ENCODE data around the gene PDXK.
A peak's percentile ranks its signal among the peaks of the same experiment; 100 is the strongest.

PDXK gene

DNA sequence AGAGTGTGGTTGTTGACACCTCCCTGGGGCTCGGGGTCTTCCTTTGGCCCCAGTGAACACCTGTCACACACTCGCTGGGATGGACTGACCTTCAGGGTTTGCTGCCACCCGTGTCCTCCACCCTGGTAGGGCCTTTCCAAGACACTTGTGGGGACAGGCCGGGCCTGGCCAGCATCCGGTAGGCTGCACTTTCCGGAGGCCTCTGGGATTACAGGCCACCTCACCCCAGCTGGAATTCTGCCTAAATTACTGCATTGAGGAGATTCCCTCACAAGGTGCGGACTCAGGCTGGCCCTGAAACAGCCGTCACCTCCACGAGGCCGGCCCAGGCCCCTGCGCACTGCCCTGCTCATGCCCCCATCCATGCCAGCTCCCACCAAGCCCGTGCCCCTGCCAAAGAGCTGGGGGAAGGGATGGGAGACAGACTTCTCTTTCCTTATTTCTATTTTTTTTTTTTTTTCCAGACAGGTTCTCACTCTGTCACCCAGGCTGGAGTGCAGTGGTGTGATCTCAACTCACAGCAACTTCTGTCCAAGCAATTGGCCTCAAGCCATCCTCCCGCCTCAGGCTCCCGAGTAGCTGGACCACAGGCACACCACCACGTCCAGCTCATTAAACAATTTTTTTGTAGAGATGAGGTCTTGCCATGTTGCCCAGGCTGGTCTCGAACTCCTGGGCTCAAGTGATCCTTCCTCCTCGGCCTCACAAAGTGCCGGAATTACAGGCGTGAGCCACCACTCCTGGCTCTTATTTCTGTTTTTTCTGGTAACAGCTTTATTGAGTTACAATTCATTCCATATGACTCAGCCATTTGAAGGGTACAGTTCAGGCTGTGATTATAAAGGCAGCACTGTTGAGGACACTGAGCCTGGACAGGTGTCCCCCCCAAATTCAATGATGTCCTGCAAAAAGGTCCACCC, 45.9 kb downstream of the PDXK start:
- DNase-seq = peak; percentile 35

DNA sequence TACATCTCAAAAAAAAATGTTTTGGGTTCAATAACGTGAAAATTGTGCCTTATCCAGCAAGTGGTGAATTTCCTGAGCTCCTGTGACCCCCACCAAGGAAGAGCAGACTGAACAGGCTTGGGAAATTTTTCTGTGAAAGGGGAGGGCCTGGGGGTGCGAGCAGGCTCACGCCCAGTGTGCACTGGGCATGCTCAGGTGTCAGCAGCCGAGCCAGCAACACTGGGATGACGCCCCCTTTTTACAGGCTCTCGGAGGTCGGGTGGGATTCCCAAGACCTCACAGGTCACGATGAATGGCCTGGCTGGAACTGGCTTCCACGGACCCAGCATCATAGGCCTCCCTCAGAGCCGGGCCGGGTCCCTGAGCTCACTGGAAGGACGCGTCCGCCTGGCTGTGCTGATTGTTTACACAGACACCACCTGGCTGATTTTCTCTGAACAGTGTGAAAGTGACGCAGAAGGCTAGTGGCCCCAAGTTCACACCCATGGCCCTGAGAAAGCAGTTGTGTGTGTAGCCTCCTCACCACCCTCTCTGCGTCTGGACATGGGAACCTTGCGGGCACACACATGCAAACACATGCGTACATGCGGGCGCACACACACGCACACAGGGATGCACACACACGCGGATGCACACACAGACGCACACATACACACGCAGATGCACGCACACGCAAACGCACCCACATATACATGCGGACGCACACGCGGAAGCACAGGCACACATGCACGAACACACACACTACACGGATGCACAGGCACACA, 48.0 kb downstream of the PDXK start:
- DNase-seq = no peak

DNA sequence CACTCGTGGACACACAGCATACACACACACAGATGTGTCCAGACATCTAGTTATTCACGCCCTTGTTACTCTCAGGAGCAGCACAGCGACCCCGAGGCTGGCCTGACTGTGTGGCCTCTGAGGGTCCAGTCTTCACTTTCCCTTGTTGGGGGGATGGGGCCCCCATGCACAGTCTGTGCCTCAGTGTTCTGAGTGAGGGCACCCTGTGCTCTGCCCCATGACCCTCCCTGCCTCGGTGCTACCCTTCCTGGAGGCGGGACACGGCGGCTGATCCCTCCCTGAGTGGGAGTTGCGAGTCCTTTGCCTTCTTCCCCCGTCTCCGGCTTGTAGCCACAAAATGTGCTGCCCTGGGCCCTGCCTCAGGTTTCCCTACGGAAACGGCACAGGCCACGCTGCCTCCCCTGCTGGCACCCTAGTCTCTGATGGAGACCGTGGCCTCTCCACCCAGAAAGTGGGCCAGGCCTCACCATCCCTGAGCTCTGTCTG, 48.6 kb downstream of the PDXK start:
- no peak for DNase-seq

DNA sequence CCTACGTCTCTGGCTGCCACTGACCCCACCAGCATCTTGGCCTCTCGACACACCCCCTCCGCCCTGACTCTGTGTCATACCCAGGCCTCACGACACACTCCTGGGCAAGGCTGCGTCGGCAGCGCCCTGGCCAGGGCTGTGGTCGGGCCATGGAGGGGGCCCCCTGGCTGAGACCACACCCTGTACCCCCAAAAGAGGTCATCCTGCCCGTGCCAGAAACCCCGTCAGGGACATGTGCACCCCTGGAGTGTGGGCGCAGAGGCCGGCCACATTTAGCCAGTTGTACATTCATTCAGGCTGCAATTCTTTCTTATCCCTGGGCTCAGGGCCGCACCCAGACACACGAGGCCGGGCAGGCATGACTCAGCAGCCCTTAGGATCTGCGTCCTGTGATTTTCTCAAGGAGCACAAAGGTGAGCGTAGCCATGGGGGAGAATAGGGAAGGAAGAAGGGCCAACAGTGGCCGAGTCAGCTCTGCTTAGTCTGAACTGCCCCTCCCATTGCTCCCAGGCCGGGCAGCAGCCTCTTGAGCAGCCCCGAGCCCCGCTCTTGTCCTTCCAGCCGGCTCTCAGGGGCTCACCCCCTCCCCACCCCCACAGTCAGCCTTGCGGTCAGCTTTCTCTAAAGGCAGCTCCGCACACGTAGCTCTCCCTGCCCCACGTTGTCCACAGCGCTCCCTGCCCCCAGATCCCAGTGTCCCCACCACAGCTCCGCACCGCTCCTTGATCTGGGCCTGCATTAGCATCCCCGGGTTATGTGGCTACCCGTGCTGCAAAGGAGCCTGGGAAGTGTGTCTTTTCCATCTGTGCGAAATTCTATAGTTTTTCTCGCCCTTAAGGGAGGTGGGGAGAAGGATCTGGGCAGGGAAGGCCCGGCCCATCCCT, 49.3 kb downstream of the PDXK start:
- DNase-seq = peak; percentile 82

DNA sequence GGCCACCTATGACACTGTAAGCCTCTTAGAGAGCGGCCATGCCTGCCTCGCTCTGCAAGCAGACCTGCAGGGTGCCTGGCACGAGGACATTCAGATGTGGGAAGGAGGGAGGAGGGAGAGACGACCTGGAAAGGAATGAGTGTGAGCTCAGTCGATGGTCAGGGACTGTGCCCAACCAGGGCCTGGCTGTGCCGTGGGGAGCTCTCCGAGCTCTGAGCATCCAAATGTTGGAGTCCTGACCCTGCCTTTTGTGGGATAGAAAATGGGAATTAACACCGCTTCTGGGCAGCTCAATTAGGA, 49.9 kb downstream of the PDXK start:
- no peak for DNase-seq

DNA sequence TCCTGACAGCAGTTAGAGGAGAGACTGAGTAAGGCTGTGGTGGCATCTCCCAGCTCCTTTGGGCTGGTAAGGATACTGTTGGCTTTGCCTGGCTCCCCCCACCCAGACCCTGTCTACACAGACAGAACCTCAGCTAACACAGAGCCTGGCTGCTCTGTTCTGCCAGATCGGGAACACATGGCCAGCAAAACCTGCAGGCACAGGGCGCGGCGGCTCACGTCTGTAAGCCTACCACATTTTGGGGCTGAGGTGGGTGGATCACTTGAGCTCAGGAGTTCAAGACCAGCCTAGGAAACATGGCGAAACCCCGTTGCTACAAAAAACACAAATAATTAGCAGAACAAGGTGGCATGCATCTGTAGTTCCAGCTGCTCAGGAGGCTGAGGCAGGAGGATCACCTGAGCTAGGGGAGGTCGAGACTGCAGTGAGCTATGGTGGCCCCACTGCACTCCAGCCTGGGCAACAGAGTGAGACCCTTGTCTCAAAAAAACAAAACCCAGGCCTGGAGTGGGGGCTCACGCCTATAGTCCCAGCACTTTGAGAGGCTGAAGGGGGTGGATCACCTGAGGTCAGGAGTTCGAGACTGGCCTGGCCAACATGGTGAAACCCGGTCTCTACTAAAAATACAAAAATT, 50.5 kb downstream of the PDXK start:
- no peak for DNase-seq

DNA sequence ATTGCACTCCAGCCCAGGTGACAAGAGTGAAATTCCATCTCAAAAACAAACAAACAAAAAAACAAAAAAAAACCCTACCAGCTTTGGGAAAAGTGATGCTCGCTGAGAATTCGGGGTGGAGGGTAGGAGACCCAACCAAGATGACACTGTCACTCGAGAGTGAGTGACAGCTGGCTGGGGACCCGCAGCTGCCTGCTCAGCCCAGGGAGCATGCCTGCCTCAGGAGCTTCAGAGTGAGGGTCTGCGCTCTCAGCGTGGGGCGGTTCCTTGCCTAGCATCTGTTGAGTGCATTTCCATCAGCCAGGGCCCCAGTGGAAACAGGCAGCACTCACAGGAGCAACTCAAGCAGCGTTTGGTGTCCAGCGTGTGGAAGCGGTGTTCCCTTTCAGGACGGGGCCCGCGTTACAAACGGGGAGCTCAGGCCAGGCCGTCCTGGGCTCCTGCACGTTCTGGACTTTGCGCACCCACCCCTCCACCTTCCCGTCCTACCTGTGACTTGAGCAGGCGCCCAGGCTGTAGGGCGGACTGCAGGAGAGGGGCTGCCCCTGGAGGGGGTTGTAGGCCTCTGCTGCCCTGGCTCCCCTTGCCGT, 51.2 kb downstream of the PDXK start:
- no peak for DNase-seq

DNA sequence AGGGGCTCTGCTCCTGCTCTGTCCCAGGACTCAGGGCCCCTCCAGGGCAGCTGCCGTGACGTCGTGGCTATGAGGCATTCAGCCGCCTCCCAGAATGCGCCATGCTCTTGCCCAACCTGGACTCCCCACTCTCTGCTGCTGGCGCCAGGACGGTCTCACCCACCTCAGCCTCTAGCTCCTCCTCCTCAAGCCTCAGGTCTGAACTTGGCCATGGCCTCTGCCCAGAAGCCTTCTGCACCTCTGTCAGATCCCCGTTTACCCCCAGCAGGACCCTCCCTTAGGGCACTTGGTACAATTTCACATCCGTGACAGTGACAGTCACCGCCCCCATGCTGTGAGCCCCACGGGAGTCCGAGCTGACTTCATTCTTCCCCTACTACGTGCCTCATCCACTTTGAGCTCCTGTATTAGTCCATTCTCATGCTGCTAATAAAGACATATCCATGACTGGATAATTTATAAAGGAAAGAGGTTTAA, 52.3 kb downstream of the PDXK start:
- no peak for DNase-seq

DNA sequence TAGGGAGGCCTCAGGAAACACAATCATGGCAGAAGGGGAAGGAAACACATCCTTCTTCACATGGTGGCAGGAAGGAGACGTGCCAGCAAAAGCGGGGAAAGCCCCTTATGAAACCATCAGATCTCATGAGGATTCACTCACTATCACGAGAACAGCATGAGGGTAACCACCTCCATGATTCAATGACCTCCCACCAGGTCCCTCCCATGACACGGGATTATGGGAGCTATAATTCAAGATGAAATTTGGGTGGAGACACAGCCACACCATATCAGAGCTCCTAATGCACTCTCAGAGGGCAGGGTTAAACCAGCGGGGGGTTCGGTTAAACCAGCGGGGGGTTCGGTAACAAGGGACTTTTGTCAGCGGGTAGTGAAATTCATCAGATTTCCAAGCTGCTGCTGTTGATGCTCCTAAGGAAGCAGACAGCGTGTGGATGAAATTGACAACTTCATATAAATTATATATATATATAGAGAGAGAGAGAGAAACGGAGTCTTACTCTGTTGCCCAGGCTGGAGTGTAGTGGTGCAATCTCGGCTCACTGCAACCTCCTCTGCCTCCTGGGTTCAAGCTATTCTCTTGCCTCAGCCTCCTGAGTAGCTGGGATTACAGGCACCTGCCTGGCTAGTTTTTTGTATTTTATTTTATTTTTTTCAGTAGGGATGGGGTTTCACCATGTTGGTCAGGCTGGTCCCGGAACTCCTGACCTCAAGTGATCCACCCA, 52.9 kb downstream of the PDXK start:
- no peak for DNase-seq

DNA sequence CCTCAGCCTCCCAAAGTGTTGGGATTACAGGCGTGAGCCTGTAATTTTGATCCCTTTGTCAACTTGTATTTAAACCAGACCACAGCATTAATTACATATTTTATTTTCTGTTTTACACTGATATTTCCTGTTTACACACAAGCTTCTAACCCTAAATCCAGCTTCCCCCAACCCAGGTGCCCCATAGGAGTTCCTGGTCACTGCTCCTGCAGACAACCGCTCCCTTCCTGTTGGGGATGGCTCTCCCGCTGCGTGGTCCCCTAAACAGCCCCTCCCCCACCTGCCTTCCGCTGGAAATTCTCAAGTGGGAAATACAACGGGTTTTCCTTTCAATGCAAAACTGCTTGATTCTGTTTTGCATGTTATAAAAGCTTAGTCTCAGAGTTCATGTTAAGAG, 53.5 kb downstream of the PDXK start:
- no peak for DNase-seq

DNA sequence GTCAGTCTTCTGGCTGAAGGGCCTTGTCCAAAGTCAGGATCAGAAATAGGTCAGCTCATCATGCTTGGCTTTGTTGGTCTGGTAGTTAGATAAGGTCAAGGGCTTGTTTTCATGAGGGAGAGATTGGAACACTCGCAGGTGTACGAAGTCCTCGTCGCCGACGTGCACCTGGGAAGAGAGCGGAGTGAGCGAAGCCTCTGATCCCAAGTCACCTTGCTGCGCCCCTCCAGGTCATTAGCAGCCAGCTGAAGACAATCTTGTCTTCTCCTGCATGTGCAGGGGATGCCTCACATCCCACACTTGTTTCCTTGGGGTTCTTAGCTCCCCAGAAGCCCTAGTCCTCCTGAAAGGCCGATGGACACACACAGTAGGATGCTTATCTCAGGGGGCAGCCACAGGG, 55.2 kb downstream of the PDXK start:
- DNase-seq = no peak

DNA sequence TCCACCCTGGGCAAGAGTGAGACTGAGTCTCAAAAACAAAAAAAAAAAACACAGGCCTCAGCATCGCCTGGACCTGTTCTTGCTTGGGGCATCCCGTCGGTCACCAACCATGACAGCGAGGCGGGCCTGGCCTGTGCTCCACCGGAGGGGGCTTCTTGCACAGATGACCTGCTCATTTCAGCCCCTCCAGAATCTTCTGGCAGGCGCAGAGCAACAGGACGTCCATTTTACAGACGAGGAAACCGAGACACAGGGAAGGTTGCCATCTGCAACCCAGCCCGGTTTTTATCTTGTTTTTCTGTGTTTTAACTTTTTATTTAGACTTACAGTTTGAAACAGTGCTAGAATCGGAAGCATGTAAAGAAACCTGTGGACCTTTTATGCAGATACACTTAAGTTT, 56.3 kb downstream of the PDXK start:
- no peak for DNase-seq

DNA sequence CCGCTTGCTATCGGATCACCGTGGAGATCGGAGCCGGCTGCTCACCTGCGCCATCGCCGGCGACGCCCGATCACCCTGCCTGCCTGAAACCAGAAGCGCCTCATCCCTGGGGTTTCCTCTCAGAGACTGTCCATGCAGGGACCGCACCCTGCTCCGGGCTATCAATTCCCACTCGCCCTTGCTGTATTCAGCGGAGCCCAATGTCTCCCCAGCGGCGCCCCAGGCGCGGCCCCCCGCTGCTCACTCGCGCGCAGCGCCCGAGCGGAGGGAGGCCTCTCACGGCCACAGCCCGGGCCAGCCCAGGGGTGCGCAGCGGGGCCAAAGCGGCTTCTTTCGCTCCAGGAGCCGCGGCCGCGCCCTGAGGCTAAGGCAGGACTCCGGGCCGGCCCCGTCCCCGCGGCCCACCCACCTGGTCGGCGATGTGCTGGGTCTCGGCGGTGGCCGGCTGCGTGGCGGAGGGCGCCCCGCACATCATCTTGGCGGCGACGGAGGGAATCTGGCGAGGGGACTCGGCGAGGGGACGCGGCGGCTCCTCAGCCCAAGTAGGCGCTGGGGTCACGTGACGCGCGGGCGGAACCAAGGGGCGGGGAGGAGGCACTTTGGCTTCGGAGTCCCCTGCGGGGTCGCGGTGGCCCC, 57.0 kb downstream of the PDXK start, which contains the start of gene CSTB:
Gene CSTB, minus strand, starts transcription at position 514 of the 636 bp plus-strand sequence. Its CDS starts 39 bp downstream, at position 475.
- peak; percentile 73 for DNase-seq

DNA sequence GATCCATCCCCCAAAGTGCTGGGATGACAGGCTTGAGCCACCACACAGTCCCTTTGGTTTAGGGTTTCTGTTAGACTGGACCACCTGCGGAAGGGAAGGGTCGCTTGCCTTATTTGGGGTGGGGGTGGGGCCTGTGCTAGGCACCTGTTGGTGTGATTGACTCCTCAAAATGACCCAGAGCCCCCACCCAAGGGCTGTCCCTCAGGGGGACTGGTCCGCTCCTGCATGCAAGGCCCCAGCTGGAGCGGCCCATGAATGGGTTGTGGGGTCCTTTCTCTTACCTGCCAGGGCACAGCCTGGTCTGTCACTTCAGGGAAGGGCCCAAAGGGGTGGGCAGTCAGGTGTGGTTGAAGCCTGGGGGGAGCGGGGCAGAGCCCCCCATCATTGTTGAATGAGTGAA, 59.0 kb downstream of the PDXK start:
- DNase-seq = no peak

DNA sequence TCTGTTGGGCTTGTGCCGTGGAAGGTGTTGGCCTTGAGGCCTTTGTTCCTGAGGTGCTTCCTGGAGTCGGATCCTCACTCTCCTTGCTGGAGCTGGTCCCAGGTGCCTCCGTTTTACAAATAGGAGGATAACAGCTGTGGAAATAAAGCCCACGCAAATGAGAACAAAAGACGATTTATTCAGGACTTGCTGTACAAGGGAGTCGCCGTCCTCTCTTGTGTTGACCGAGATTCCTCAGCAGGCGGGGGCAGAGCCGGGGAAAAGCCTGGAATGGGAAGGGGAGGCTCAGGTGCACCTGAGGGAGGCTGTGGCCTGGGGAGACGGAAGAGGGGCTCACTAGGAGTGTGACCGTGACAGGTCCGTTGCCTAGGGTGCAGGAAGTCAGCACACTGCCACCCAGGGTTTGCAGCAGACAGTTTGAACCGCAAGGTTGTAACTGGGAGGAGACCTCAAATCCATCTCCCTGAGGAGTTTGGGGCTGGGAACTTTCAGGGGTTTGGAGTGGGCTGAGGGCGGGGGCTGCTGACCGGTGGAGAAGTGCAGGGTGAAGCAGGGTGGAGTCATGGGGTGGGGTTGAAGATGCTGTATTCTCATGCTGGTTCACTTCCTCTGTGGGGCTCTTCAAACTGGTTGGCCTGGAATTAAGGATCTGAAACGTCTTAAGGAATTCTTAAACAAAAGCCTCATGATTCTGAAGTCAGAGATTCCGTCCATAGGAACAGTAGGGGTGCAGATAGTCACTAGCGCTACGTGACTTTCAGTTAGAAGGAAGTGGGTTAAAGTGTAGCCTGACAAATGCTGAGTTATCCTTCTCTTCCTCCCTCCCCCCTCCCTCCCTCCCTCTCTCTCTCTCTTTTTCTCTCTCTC, 59.8 kb downstream of the PDXK start:
- DNase-seq = peak; percentile 48

DNA sequence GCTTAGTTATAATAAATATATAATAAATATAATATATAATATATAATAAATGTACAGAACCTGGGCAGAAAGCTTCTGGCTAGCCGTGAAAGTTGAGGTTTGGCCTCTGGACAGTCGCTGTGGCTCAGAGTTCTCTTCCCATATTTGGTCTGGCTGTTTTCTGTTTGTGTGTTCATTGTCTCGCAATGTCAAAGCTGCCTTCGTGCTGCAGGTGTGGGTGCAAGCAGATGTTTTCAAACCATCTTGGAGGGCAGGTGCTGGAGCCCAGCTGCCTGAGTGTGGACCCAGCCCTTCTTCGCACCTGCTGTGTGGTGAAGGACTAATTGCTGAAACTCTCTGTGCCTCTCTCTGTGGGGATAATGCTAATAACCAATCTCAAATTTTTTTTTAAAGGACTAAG, 60.7 kb downstream of the PDXK start:
- no peak for DNase-seq

DNA sequence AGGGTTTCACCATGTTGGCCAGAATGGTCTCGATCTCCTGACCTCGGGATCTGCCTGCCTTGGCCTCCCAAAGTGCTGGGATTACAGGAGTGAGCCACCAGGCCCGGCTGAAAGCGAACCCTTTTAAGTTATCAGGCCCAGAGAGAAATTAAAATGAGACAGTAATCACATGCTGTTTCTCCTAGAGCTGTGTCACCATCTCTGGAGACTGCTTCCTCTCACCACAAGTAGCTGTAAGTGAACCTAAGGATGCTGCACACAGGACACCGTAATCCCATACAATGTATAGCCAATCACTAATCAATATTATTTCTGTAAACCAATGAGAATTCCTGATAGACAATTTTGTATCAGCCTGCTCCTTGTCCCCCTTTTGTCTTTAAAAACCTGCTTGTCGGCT, 62.9 kb downstream of the PDXK start:
- no peak for DNase-seq

DNA sequence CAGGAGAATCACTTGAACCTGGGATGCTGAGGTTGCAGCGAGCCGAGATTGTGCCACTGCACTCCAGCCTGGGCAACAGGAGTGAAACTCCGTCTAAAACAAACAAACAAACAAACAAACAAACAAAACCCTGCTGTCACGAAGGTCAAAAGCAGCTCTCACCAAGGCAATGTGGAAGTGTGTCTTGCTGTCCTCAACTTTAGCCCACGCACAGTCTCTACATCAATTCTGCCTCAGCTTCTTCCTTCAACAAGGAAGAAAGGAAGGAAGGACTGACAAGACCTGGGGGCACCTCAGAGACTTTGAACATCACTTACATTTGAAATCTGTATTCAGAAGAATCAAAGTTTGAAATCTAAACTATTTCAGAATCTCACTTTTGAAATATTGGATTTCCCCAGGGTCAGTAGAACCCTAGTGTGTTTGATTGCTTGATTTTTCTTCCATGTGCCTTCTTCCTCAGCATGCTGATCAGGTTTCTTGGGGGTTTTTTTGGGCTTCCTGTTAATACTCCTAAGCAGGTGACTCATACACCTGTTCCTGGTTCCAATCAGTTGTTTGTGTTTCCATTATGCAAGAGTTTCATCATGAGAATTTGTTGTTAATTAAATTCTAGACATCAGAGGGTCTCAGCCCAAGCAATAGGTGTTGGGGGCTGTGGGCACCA, 63.6 kb downstream of the PDXK start:
- DNase-seq = no peak

Data from fibroblast of skin of back (primary cell).